KBM-7 (cell line): ENCODE measurements around the gene IFITM1.
"Not testable (repeated sequence)": the region's sequence is repeated elsewhere in the genome, so short reads cannot be mapped to it uniquely, and the experiment has no call there.

Source experiments
- DNase-seq: peaks from one replicate; pipeline ENCODE4 v3.0.0-alpha.2; 2015
- in situ Hi-C: fragments of 300-500 bp; cut with MboI; formaldehyde crosslinking; loops from 2 replicates; pipeline ENCODE4 v1.14.3; 2020; ENCODE audit warnings: low sequenced_read_pairs, low pct_unique_long_range_greater_than_20kb, mixed read lengths

The IFITM1 gene

DNA sequence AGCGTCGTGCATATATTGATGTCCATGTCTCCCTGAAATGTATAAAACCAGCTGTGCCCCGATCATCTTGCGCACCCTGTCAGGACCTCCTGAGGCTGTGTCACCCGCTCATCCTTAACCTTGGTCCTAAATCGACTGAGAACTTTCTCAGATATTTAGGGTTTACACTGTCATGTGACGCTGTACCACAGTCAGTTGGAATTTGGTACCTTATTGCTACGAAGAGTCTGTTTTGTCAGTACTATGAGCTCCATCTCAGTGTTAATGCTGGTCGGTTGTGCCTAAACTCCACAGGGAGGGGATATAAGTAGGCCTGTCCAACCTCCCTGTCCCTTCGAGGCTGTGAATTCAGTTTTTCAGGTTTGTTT is 8.0 kb upstream of the IFITM1 start:
- DNase-seq: no peak
- in situ Hi-C loops: no loop called here

DNA sequence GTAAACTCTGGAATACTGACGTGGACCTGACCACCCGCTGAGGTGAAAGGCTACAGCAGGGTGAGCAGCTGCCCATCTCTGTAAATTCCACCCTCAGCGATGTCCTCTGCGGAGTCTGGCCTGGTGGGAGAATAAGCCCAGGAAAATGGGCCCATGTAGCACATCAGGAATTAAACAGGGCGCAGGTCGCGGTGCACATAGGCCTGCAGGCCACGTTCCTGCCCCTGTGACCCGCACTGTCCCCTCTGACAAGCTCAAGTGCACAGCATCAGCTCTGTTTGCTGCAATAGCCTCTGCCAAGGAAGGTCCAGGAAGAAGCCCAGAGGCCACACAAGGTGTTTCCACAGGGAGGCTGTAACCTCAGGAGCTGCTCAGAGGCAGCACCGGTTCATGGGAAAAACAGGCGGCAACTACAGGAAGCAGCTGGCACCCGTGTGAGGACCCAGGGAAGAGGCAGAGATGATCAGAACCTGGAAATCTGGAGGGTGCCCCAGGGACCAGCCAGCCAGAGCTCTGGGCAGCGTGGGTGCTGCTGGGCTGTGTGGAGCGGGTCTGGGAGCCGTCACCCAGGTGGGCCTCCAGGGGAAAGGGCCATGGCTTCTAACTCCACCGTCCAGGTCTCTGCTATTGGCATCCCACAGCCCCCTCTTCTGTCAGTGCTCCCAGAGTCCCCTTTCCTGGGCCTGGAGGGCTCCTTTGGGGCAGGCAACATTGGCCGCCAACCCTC is 7.0 kb upstream of the IFITM1 start:
- in situ Hi-C loops: no loop called here
- DNase-seq: no peak

DNA sequence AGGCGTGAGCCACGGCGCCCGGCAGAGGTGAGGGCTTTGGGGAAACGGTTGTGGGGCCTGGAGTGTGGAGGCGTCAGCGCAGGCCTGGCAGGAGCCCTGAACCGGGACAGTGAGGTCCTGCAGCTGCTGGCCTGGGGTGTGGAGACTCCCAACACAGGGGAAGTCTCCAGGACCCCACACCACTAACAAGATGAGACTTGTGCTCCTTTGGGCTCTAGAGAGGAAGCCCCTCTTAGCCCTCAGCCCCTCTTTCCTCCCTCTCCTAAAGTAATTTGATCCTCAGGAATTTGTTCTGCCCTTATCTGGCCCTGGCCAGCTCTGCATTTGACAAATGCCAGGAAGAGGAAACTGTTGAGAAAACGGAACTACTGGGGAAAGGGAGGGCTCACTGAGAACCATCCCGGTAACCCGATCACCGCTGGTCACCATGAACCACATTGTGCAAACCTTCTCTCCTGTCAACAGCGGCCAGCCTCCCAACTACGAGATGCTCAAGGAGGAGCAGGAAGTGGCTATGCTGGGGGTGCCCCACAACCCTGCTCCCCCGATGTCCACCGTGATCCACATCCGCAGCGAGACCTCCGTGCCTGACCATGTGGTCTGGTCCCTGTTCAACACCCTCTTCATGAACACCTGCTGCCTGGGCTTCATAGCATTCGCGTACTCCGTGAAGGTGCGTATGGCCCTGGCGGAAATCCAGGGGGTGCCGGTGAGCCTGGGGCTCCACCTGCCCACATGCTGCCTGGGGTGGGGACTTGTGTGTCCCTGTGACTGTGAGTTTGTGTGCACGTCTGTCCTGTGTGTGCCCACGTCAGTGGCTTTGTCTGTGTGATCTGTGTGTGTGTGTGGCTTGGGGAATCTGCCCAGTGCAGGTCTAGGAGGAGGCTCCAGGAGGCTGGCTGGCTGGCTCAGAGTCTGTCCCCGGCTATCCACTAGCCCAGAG is 5.8 kb upstream of the IFITM1 start, which contains the start of gene IFITM2:
IFITM2 (plus strand) TSS at position 51 of the 943 bp plus-strand sequence; CDS start at position 428, 377 bp downstream.
- in situ Hi-C loops: not testable (repeated sequence)
- peak; percentile 97 for DNase-seq

DNA sequence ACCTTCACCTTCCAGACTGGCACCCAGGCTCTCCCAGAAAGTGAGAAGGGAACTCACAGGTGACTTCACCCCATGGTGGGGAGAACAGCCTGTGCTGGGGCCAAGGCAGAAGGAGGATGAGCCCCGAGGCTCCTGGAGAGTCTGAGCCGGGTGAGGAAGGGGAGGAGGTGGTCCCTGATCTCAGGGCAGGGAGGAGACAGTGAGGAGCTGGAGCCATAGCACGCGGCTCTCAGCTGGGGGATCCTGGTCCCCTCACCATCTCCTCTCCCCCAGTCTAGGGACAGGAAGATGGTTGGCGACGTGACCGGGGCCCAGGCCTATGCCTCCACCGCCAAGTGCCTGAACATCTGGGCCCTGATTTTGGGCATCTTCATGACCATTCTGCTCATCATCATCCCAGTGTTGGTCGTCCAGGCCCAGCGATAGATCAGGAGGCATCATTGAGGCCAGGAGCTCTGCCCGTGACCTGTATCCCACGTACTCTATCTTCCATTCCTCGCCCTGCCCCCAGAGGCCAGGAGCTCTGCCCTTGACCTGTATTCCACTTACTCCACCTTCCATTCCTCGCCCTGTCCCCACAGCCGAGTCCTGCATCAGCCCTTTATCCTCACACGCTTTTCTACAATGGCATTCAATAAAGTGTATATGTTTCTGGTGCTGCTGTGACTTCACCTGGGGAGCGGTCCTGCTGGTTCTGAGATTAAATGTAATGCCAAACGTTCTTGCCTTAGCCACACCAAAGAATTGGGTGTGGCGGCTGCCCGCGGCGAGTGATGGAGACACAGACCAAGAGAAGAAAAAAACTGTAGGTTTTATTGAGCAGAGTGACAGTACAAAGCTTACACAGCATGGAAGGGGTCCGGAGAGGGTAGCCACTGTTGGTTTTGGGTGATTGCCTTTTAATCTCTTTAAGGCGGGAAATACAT is 4.8 kb upstream of the IFITM1 start:
- in situ Hi-C loops, DNase-seq: not testable (repeated sequence)

DNA sequence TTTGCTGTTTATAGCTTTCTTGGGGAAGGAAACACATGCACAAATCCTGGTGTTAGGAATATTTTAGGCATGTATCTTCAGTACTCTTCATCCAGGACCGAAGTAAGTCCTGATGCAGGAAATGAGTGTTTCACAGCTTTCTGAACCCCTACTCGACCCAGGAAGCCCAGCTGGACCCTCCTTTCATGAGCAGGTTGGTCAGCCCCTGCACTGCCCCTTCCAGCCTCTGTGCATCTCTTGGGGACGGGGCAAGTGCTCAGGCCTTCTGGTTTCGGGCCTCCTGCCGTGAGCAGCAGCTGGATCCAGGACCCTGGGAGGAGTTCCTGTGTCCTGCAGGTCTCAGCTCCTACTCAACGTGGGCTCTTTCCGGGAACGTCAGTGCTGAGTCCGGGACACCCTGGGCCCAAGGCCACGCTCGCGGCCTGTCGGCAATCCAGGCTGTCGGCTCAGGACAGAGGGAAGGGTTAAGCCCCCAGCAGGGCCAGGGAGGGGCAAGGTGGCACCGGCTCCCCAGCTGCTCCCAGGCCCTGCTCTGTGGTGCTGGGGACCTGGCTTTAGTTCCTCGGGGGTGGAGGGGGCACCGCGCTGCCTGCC is 3.8 kb upstream of the IFITM1 start:
- in situ Hi-C loops, DNase-seq: not testable (repeated sequence)

DNA sequence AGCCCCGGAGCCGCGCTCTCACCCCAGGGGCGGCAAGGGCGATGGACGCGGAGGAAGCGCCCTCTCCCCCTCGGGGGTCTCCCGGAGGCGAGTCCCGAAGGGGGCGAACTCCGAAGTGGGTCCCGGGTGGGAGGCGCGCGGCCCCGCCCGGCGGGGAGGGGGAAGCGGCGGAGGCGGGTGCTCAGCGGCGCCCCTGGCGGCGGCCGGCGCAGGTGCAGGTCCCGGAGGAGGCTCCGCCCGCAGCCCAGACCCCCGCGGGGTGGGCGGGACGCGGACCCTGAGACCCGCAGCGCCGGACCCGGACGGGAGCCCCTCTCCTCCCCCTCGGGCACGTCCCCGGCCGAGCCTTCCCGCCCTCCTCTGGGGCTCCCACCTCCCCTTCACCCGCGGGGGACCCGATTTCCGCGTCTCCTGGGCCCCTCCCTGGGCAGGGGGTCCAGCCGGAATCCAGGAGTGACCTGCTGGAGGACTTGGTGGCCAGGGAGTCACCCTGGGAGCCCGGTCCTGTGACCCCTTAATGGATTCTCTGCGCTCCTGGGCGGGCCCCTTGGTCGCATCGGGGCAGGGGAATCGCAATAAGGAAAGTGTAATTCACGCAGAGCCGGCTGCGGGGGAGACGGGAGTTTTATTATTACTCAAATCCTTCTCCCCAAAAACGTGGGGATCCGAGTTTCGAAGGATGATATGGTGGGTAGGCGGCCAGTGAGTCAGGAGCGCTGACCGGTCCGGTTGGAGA is 2.7 kb upstream of the IFITM1 start:
- DNase-seq, in situ Hi-C loops: not testable (repeated sequence)

DNA sequence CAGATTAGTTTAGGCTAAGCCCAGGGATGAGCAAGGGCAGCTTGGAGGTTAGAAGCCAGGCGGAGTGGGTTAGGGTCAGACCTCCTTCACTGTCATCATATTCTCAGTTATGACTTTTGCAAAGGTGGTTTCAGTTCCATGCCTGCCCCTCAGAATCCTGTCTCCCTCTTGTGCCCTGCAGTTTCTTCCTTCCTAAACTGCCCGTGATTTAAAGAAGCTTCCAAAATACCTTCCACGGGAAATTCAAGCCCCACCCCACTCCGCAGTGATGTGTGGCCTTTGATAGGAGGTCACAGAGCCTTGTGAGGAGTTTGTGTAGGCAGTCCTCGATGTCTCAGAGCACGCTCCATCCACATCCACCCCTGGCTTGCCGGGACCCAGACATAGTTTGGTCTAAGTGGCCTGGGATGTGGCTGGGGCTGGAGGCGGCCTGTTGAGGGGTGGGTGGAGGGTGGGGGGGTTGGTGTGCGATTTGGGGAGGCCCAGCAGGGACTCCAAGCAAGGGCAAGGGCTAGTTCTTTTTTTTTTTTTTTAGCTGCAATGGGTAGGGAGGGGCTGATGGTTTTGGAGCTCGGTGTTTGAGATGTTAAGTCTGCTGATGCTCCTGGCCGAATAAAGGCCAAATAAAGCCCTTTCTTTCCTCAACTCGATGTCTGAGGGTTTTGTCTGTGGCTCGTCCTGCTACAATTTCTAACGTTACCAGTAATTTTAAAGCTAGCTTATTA is 1.6 kb upstream of the IFITM1 start:
- DNase-seq: no peak
- in situ Hi-C loops: no loop called here

DNA sequence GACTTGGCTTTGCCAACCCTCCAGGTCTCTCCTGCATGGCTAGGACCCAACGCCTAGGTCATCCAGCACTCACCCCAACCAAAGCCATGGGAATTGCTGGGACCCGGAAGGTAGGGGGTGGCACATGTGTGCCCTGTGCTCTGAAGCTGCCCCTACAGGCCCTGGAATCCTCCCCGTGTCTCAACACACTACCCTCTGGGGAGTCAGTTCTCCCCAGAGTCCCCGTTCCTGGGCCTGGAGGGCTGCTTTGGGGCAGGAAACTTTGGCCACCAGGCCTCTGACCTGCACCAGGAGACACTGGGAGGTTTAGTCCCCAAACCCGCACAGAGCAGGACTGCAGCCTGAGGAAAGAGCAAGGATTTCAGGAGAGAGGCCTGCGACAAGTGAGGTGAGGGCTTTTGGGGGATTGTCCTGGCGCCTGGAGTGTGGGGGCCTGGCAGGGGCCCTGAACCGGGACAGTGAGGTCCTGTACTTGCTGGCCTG is 495 bp upstream of the IFITM1 start:
- in situ Hi-C loops: no loop called here

DNA sequence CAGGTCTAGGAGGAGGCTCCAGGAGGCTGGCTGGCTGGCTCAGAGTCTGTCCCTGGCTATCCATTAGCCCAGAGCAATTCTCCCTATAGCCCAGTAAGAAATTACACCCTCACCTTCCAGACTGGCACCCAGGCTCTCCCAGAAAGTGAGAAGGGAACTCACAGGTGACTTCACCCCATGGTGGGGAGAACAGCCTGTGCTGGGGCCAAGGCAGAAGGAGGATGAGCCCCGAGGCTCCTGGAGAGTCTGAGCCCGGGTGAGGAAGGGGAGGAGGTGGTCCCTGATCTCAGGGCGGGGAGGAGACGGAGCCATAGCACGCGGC is 675 bp downstream of the IFITM1 start:
- not testable (repeated sequence) for DNase-seq

More for the DNA sequence above, 495 bp upstream of the IFITM1 start:
- no peak for DNase-seq

DNA sequence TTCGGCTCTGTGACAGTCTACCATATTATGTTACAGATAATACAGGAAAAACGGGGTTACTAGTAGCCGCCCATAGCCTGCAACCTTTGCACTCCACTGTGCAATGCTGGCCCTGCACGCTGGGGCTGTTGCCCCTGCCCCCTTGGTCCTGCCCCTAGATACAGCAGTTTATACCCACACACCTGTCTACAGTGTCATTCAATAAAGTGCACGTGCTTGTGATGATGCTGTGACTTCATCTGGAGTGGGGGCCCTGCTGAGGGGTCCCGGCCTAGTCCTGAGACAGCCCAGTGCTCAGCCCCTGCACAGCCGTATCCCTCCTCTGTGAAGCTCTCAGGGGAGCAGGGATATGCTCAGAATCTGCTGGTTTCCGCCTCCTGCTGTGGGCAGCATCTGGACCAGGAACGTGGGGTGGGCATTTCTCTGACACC is 1.2 kb downstream of the IFITM1 start:
- no peak for DNase-seq
- in situ Hi-C loops: no loop called here

More for the DNA sequence above, 675 bp downstream of the IFITM1 start:
- in situ Hi-C loops: not testable (repeated sequence)

DNA sequence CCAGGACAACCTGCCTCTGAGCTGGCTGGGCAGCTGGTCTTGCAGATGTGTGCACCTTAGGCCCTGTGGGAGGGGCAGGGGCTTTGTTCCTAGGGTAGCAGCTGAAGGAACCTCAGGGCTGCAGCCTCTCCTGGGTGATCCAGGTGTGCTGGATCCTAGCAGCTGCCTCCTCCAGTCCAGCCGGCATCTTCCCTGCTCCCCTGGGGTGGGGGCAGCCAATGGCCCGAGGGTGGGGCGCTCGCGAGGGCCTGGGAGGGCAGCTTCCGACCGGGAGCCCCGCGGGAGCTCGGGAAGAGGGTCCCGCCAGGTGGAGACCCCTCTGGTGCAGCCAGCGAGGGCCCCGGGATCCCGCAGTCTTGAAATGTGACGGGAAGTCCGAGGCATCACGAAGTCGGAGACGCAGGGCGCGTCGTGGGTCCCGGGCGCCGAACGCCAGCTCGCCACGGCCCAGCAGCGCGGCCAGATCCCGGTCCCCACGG is 1.7 kb downstream of the IFITM1 start:
- no peak for DNase-seq
- in situ Hi-C loops: no loop called here

DNA sequence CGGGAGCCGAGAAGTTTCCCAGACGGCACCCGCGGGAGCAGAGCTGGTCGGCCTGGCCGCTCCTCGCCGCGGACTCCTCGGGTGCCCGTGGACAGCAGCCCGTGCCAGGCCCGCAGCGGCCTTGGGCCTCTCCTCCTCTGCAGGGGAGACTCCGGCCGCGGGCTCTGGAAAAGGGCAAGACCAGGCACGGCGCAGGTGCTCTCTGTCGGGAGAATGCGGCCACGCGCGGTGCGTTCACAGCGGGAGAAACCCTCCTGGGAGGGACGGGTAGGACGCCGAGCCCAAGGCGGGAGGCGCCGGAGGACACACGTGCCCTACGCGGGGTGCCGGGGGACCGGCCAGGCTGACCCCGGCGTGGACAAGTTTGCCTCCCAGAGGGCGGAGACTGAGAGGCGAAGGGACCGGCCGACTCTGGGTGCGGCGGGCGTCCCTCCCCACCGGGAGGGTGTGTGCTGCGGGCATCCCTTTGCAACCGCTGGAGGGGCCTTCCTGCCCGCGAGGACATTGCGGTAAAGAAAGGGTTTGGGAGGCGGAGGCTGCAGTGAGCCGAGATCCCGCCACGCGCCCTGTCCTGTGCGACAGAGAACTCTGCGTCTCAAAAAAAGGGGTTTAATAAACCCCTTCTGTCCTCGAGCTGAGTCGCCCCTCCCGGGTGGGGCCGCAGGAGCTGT is 2.3 kb downstream of the IFITM1 start:
- DNase-seq: no peak
- in situ Hi-C loops: no loop called here

DNA sequence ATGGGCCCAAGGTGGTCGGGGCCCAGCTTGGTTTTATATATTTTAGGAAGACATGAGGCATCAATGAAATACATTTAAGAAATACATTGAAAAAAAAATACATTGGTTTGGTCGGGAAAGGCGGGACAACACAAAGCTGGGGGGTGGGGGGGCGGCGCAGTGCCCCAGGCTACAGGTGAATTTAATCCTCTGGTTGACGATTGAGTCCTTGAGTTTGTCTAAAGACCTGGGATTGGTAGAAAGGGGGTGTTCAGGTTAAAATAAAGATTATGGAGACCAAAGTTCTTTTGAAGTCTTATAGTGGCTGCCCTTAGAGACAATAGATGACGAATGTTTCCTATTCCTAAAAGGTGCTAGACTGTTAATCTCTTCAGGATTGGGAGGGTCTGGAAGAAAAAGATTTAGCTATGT is 3.1 kb downstream of the IFITM1 start:
- DNase-seq: no peak
- in situ Hi-C loops: no loop called here

DNA sequence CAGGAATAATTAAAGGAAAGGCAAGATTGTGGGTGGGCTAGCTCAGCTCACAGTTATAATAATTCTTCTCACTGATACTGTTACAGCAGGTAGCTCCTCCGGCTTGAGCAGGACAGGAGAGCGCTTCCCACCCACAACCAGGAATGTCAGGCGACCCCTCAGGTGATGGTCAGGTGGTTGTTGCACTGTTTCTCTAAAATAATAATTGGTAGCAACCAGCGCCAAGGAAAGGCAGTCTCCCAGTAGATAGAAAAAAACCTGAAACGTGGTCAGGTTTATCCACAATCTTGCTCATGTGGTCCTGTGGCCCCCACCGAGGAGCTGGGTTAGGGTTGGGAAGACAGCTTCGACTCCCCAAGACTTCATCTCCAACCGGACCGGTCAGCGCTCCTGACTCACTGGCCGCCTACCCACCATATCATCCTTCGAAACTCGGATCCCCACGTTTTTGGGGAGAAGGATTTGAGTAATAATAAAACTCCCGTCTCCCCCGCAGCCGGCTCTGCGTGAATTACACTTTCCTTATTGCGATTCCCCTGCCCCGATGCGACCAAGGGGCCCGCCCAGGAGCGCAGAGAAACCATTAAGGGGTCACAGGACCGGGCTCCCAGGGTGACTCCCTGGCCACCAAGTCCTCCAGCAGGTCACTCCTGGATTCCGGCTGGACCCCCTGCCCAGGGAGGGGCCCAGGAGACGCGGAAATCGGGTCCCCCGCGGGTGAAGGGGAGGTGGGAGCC is 4.0 kb downstream of the IFITM1 start:
- DNase-seq, in situ Hi-C loops: not testable (repeated sequence)

DNA sequence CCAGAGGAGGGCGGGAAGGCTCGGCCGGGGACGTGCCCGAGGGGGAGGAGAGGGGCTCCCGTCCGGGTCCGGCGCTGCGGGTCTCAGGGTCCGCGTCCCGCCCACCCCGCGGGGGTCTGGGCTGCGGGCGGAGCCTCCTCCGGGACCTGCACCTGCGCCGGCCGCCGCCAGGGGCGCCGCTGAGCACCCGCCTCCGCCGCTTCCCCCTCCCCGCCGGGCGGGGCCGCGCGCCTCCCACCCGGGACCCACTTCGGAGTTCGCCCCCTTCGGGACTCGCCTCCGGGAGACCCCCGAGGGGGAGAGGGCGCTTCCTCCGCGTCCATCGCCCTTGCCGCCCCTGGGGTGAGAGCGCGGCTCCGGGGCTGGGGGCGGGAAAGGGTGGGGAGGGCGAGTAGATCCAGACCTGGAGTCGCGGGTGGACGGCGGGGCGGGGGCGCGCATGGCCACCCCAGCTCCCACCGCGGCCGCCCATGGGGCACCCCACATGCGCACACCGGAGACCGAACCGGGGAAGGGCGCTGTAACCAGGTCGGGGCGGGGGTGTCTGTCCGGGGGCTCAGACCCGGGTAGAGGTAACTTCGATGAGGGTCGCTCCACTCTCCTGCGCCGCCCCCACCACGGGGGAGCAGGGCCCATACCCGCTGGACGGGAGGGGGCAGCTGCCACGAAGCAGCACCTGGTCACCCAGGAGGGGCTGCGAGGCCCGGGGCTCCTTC is 4.7 kb downstream of the IFITM1 start:
- in situ Hi-C loops, DNase-seq: not testable (repeated sequence)
